ENCODE results near the gene NPAP1.

The NPAP1 gene

GRCh38 chr15:24696842-24697241, 21.3 kb downstream of the NPAP1 start:
- in situ Hi-C loops (cut with HindIII; ENCODE audit: low sequenced_read_pairs): no loop called here

GRCh38 chr15:24718289-24719082, 42.9 kb downstream of the NPAP1 start:
- no peak for TF ChIP-seq CTCF (IDR thresholded peaks at IDR 0.05; ENCODE audit: low read depth, low read length, missing control alignments)
- no peak for DNase-seq (ENCODE audit: low read depth)
- in situ Hi-C loops (cut with HindIII; ENCODE audit: low sequenced_read_pairs): no loop called here
- H3K4me3 ChIP-seq (ENCODE audit: low read depth, low read length): no peak overlapping the region

More at GRCh38 chr15:24696842-24697241, 21.3 kb downstream of the NPAP1 start:
- no peak for TF ChIP-seq CTCF (IDR thresholded peaks at IDR 0.05; ENCODE audit: low read depth, low read length, missing control alignments)
- DNase-seq (ENCODE audit: low read depth): no peak
- H3K4me3 ChIP-seq (ENCODE audit: low read depth, low read length): no peak overlapping the region

GRCh38 chr15:24729760-24730159, 54.2 kb downstream of the NPAP1 start:
- no peak for DNase-seq (ENCODE audit: low read depth)
- in situ Hi-C loops (cut with HindIII; ENCODE audit: low sequenced_read_pairs): no loop called here
- no peak for TF ChIP-seq CTCF (IDR thresholded peaks at IDR 0.05; ENCODE audit: low read depth, low read length, missing control alignments)
- no peak overlapping the region for H3K4me3 ChIP-seq (ENCODE audit: low read depth, low read length)
